PC-3 (cell line): ENCODE data around the gene GRM1. TPM values are rescaled to one million over a fixed set of nuclear protein-coding genes. Genes with fewer than 3 reads are reported as not detected.

ENCODE experiments used
- ATAC-seq: fragments of 200-7000 bp; cut with Tn5 transposase; 2 replicates; pipeline ENCODE4 v1.9.1; 2020; ENCODE audit warnings: mild to moderate bottlenecking, moderate library complexity
- BruUV-seq: library from RNA; stranded (reverse); fragments of 400-500 nt; replicated peaks from 2 replicates; lab custom pipeline; 2021; lab: Mats Ljungman, UMichigan
- CTCF ChIA-PET: fragments of 300-600 bp; sonication (Branson Sonifier 250); formaldehyde crosslinking; loops from one replicate; lab custom pipeline; 2022; ENCODE audit warnings: antibody characterized with exemption; lab: Charles Lee
- POLR2A ChIA-PET: fragments of 300-600 bp; sonication (Branson Sonifier 250); formaldehyde crosslinking; loops from one replicate; lab custom pipeline; 2022; ENCODE audit warnings: antibody characterized with exemption; ENCODE audit not compliant: unreplicated experiment; lab: Charles Lee
- DNase-seq: peaks from one replicate; pipeline ENCODE4 v3.0.0-alpha.2; 2015
- H2AFZ ChIP-seq: fragments of 300-600 bp; sonication (generic); 2 replicates; pipeline ENCODE4 v1.6.0; 2016; ENCODE audit warnings: antibody characterized with exemption, low read length
- H3F3A ChIP-seq: fragments of 300-600 bp; sonication (generic); one replicate; pipeline ENCODE4 v1.6.0; 2017; ENCODE audit warnings: antibody characterized with exemption, low read length, control low read depth, mild to moderate bottlenecking; ENCODE audit not compliant: unreplicated experiment
- H3K27ac ChIP-seq: fragments of 300-600 bp; sonication (generic); 2 replicates; pipeline ENCODE4 v1.5.1; 2016; ENCODE audit warnings: mild to moderate bottlenecking, low read length
- H3K27me3 ChIP-seq: fragments of 300-600 bp; sonication (generic); 2 replicates; pipeline ENCODE4 v1.6.1; 2016; ENCODE audit warnings: low read length, mixed read lengths
- H3K36me3 ChIP-seq: fragments of 300-600 bp; sonication (generic); 2 replicates; pipeline ENCODE4 v1.6.1; 2016; ENCODE audit warnings: low read depth, mixed run types, low read length, mixed read lengths
- H3K4me1 ChIP-seq: fragments of 300-600 bp; sonication (generic); 2 replicates; pipeline ENCODE4 v1.5.1; 2016; ENCODE audit warnings: low read length; ENCODE audit not compliant: insufficient read depth
- H3K4me2 ChIP-seq: fragments of 300-600 bp; sonication (generic); 2 replicates; pipeline ENCODE4 v1.6.0; 2016; ENCODE audit warnings: low read length
- H3K4me3 ChIP-seq: fragments of 300-600 bp; sonication (generic); 2 replicates; pipeline ENCODE4 v1.5.1; 2016; ENCODE audit warnings: mild to moderate bottlenecking, low read length, mixed read lengths
- H3K79me2 ChIP-seq: fragments of 300-600 bp; sonication (generic); 2 replicates; pipeline ENCODE4 v1.6.1; 2017; ENCODE audit warnings: low read length, mixed read lengths
- H3K9ac ChIP-seq: fragments of 300-600 bp; sonication (generic); 2 replicates; pipeline ENCODE4 v1.6.0; 2016; ENCODE audit warnings: mild to moderate bottlenecking, low read length
- H3K9me2 ChIP-seq: fragments of 300-600 bp; sonication (generic); replicated peaks from 2 replicates; pipeline ENCODE4 v1.6.1; 2016; ENCODE audit warnings: mixed run types, low read length, mixed read lengths
- H3K9me3 ChIP-seq: fragments of 300-600 bp; sonication (generic); 2 replicates; pipeline ENCODE4 v1.6.1; 2016; ENCODE audit warnings: low read length, mixed read lengths
- H4K20me1 ChIP-seq: fragments of 300-600 bp; sonication (generic); 2 replicates; pipeline ENCODE4 v1.6.1; 2016; ENCODE audit warnings: low read length, mixed read lengths
- CTCF ChIP-seq: fragments of 300-600 bp; sonication (generic); conservative IDR thresholded peaks from 2 replicates; pipeline ENCODE4 v1.5.1; 2017; ENCODE audit warnings: antibody characterized with exemption, low read depth, mild to moderate bottlenecking, low read length
- EZH2 ChIP-seq: fragments of 300-600 bp; sonication (generic); IDR thresholded peaks from one replicate; pipeline ENCODE4 v1.6.1; 2017; ENCODE audit warnings: antibody characterized with exemption, mild to moderate bottlenecking, low read length; ENCODE audit not compliant: unreplicated experiment
- EZH2phosphoT487 ChIP-seq: fragments of 300-600 bp; sonication (generic); IDR thresholded peaks from 2 replicates; pipeline ENCODE4 v1.6.1; 2018; ENCODE audit warnings: mild to moderate bottlenecking, antibody characterized with exemption, low read length, borderline replicate concordance
- intact Hi-C: fragments of 100-400 bp; cut with micrococcal nuclease; formaldehyde crosslinking; loops from 2 replicates; pipeline ENCODE4 v1.9.0; 2023
- total RNA-seq: library from RNA; depleted of rRNA; stranded (reverse); fragments of >200 nt; gene quantifications from 2 replicates; pipeline ENCODE4 v1.2.3, GENCODE V29; 2014

Gene GRM1
- total RNA-seq, 1 experiment from 2014 or later, result 0.11 TPM

DNA sequence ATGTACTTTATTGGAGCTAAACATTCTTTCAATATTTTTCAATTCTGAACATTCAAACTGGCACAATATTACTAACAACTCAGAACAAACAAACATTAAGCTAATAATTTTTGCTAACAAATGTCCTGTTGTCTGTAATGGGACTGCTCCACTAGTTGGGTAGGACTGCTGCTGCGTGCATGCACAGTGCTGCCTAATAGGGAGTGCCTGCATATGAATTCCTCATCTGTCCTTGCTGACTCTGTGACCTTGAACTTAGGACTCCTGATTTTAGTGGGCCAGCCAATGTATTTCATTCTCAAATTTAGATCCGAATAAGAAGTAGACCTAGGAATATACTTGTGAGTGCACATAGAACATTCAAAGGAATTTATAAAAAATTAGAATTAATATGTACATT, 318.2 kb downstream of the GRM1 start:
- intact Hi-C loops, result no loop called here
- H3K27me3 ChIP-seq, result peaks cover 8% of the 10 kb centered on the region; the same call in 1 of the 2 replicates
- H4K20me1 ChIP-seq, result no peaks in the 10 kb centered on the region
- H3K9me3 ChIP-seq, result no peaks in the 10 kb centered on the region
- ATAC-seq, result no peak
- no peak for TF ChIP-seq EZH2phosphoT487
- no peak for TF ChIP-seq EZH2
- TF ChIP-seq CTCF, result no peak
- no peak overlapping the region for H3K4me3 ChIP-seq
- no peak overlapping the region for H3K4me2 ChIP-seq
- H3K9me2 ChIP-seq, result no peaks in the 10 kb centered on the region
- DNase-seq, result no peak
- H2AFZ ChIP-seq, result no peak overlapping the region
- no peaks in the 10 kb centered on the region for H3K36me3 ChIP-seq
- no peak overlapping the region for H3K9ac ChIP-seq
- no TSS peak for BruUV-seq
- H3K79me2 ChIP-seq, result no peaks in the 10 kb centered on the region
- no peaks in the 10 kb centered on the region for H3K4me1 ChIP-seq
- no peak overlapping the region for H3K27ac ChIP-seq
- POLR2A ChIA-PET, result no interaction called here
- CTCF ChIA-PET, result no interaction called here
- H3F3A ChIP-seq, result no peaks in the 10 kb centered on the region

GRCh38 chr6:146347690-146348089, 318.8 kb downstream of the GRM1 start:
- DNase-seq (no peak), ATAC-seq (no peak)
- Histone ChIP-seq H3K4me1 (no peaks in the 10 kb centered on the region), H3F3A (no peaks in the 10 kb centered on the region), H3K9me3 (no peaks in the 10 kb centered on the region), H3K4me3 (no peak overlapping the region), H3K9me2 (no peaks in the 10 kb centered on the region), H2AFZ (no peak overlapping the region), H4K20me1 (no peaks in the 10 kb centered on the region), H3K79me2 (no peaks in the 10 kb centered on the region), H3K36me3 (no peaks in the 10 kb centered on the region), H3K27me3 (peaks cover 8% of the 10 kb centered on the region; the same call in 1 of the 2 replicates), H3K27ac (no peak overlapping the region), H3K9ac (no peak overlapping the region), H3K4me2 (no peak overlapping the region)
- intact Hi-C loops, result no loop called here
- BruUV-seq, result no TSS peak
- ChIA-PET CTCF (no interaction called here), POLR2A (no interaction called here)
- TF ChIP-seq EZH2phosphoT487 (no peak), CTCF (no peak), EZH2 (no peak)

- no peak overlapping the region for H3K9ac ChIP-seq
- intact Hi-C loops, result no loop called here
- no peaks in the 10 kb centered on the region for H3K36me3 ChIP-seq
- CTCF ChIA-PET, result no interaction called here
- no peaks in the 10 kb centered on the region for H3K9me2 ChIP-seq
- H3K27me3 ChIP-seq, result peaks cover 1% of the 10 kb centered on the region; the same call in 1 of the 2 replicates
- H3K79me2 ChIP-seq, result no peaks in the 10 kb centered on the region
- BruUV-seq, result no TSS peak
- no peak for TF ChIP-seq EZH2
- TF ChIP-seq CTCF, result no peak
- no peak for TF ChIP-seq EZH2phosphoT487
- POLR2A ChIA-PET, result no interaction called here
- no peaks in the 10 kb centered on the region for H4K20me1 ChIP-seq
- no peak overlapping the region for H2AFZ ChIP-seq
- no peak overlapping the region for H3K27ac ChIP-seq
- no peak overlapping the region for H3K4me3 ChIP-seq
- ATAC-seq (no peak), DNase-seq (no peak)
- no peaks in the 10 kb centered on the region for H3F3A ChIP-seq
- no peak overlapping the region for H3K4me2 ChIP-seq
- no peaks in the 10 kb centered on the region for H3K9me3 ChIP-seq
- no peaks in the 10 kb centered on the region for H3K4me1 ChIP-seq
Observed at GRCh38 chr6:146351018-146351417, 322.2 kb downstream of the GRM1 start.
